HG03432 (cell line): Measurements from ENCODE around the gene COLEC11.

ENCODE experiments used
- ATAC-seq: cut with Tn5 transposase; IDR thresholded peaks from one replicate; pipeline ENCODE4 v1.9.1; 2021; ENCODE audit warnings: mild to moderate bottlenecking, moderate library complexity; ENCODE audit not compliant: unreplicated experiment

Gene COLEC11

GRCh38 chr2:3667151-3667631 is 72.3 kb downstream of the COLEC11 start:
- ATAC-seq = no peak

- ATAC-seq = no peak
Observed at GRCh38 chr2:3669656-3670055, 74.7 kb downstream of the COLEC11 start.

GRCh38 chr2:3670376-3670775 is 75.5 kb downstream of the COLEC11 start:
- no peak for ATAC-seq

- no peak for ATAC-seq
Observed at GRCh38 chr2:3670941-3671340, 76.0 kb downstream of the COLEC11 start.

GRCh38 chr2:3672861-3673678 is 78.2 kb downstream of the COLEC11 start:
- no peak for ATAC-seq

GRCh38 chr2:3674066-3674845 is 79.3 kb downstream of the COLEC11 start:
- no peak for ATAC-seq

- ATAC-seq = no peak
Observed at GRCh38 chr2:3675687-3676086, 80.8 kb downstream of the COLEC11 start.

GRCh38 chr2:3677436-3677835 is 82.5 kb downstream of the COLEC11 start:
- no peak for ATAC-seq

- no peak for ATAC-seq
Observed at GRCh38 chr2:3678212-3678611, 83.3 kb downstream of the COLEC11 start.

- no peak for ATAC-seq
Observed at GRCh38 chr2:3679180-3679579, 84.3 kb downstream of the COLEC11 start.

- ATAC-seq = no peak
Observed at GRCh38 chr2:3679616-3680393, 84.9 kb downstream of the COLEC11 start.

GRCh38 chr2:3680548-3681345 is 85.8 kb downstream of the COLEC11 start:
- ATAC-seq = no peak

GRCh38 chr2:3681625-3682024 is 86.7 kb downstream of the COLEC11 start:
- ATAC-seq = no peak

- ATAC-seq = no peak
Observed at GRCh38 chr2:3682811-3683210, 87.9 kb downstream of the COLEC11 start.

GRCh38 chr2:3683748-3684454 is 89.0 kb downstream of the COLEC11 start:
- no peak for ATAC-seq

GRCh38 chr2:3689998-3690748 is 95.3 kb downstream of the COLEC11 start:
- ATAC-seq = no peak

- ATAC-seq = no peak
Observed at GRCh38 chr2:3692375-3692774, 97.5 kb downstream of the COLEC11 start.
